WTC11 (cell line): ENCODE results near the gene KAZALD1. TPM values are rescaled to one million over a fixed set of nuclear protein-coding genes. Genes with fewer than 3 reads are reported as not detected.

Source experiments
- ATAC-seq: fragments of 200-7000 bp; cut with Tn5 transposase; 2 replicates; pipeline ENCODE4 v1.10.0; 2021; ENCODE audit warnings: mild to moderate bottlenecking, moderate library complexity
- CTCF ChIA-PET: fragments of 300-600 bp; sonication (Branson Sonifier 250); formaldehyde crosslinking; loops from one replicate; lab custom pipeline; 2021; ENCODE audit warnings: antibody characterized with exemption; lab: Charles Lee
- POLR2A ChIA-PET: fragments of 350-600 bp; sonication (Branson Sonifier 250); formaldehyde crosslinking; loops from one replicate; lab custom pipeline; 2021; ENCODE audit warnings: antibody characterized with exemption; lab: Charles Lee
- DNase-seq: peaks from one replicate; pipeline ENCODE4 v3.0.0; 2021; ENCODE audit warnings: low spot score
- H3K27ac Mint-ChIP-seq: 2 replicates; pipeline ENCODE4 v1.8.0; 2021; ENCODE audit warnings: mixed read lengths
- H3K27me3 Mint-ChIP-seq: 2 replicates; pipeline ENCODE4 v1.8.0; 2021; ENCODE audit warnings: low read depth, mild to moderate bottlenecking, moderate library complexity, mixed read lengths
- H3K36me3 Mint-ChIP-seq: 2 replicates; pipeline ENCODE4 v1.8.0; 2021; ENCODE audit warnings: mixed read lengths
- H3K4me1 Mint-ChIP-seq: 2 replicates; pipeline ENCODE4 v1.8.0; 2022; ENCODE audit warnings: mixed read lengths
- H3K4me3 Mint-ChIP-seq: 2 replicates; pipeline ENCODE4 v1.8.0; 2021; ENCODE audit warnings: mild to moderate bottlenecking, moderate library complexity, mixed read lengths
- H3K9me3 Mint-ChIP-seq: 2 replicates; pipeline ENCODE4 v1.8.0; 2021; ENCODE audit warnings: mixed read lengths
- ATF1 ChIP-seq: sonication (generic); formaldehyde crosslinking; IDR thresholded peaks from 2 replicates; pipeline ENCODE4 v1.8.1; 2023; ENCODE audit warnings: mild to moderate bottlenecking, moderate library complexity, missing genetic modification reagents
- CBFB ChIP-seq: sonication (generic); formaldehyde crosslinking; IDR thresholded peaks from 2 replicates; pipeline ENCODE4 v1.8.1; 2022; ENCODE audit warnings: mild to moderate bottlenecking, low read depth, missing genetic modification reagents
- ETV6 ChIP-seq: sonication (generic); formaldehyde crosslinking; IDR thresholded peaks from 2 replicates; pipeline ENCODE4 v1.8.1; 2022; ENCODE audit warnings: mild to moderate bottlenecking, missing genetic modification reagents
- GABPB1 ChIP-seq: sonication (generic); formaldehyde crosslinking; IDR thresholded peaks from 2 replicates; pipeline ENCODE4 v1.8.1; 2023; ENCODE audit warnings: mild to moderate bottlenecking, missing genetic modification reagents
- GTF2I ChIP-seq: fragments of 250-450 bp; sonication (Bioruptor Pico); conservative IDR thresholded peaks from 2 replicates; pipeline ENCODE4 v1.4.0; 2021; ENCODE audit warnings: mild to moderate bottlenecking
- HMGA2 ChIP-seq: fragments of 250-450 bp; sonication (Bioruptor Pico); IDR thresholded peaks from 2 replicates; pipeline ENCODE4 v1.4.0; 2021; ENCODE audit warnings: mild to moderate bottlenecking, moderate library complexity
- JAZF1 ChIP-seq: fragments of 250-450 bp; sonication (Bioruptor Pico); IDR thresholded peaks from 2 replicates; pipeline ENCODE4 v1.9.0; 2021; ENCODE audit warnings: moderate library complexity, mild to moderate bottlenecking, inconsistent platforms
- KAT7 ChIP-seq: sonication (generic); formaldehyde crosslinking; IDR thresholded peaks from 2 replicates; pipeline ENCODE4 v1.8.1; 2023; ENCODE audit warnings: missing genetic modification reagents, mild to moderate bottlenecking, borderline replicate concordance
- NFE2L1 ChIP-seq: sonication (generic); formaldehyde crosslinking; IDR thresholded peaks from 2 replicates; pipeline ENCODE4 v1.8.1; 2023; ENCODE audit warnings: missing genetic modification reagents
- PRRX2 ChIP-seq: fragments of 250-450 bp; sonication (Bioruptor Pico); IDR thresholded peaks from 2 replicates; pipeline ENCODE4 v1.8.0; 2021; ENCODE audit warnings: mild to moderate bottlenecking
- SOX15 ChIP-seq: fragments of 250-450 bp; sonication (Bioruptor Pico); IDR thresholded peaks from 2 replicates; pipeline ENCODE4 v1.9.0; 2021; ENCODE audit warnings: mild to moderate bottlenecking
- TCF7 ChIP-seq: sonication (generic); formaldehyde crosslinking; IDR thresholded peaks from 2 replicates; pipeline ENCODE4 v1.8.0; 2022; ENCODE audit warnings: mild to moderate bottlenecking, low read depth, missing genetic modification reagents, moderate library complexity
- TP53 ChIP-seq: sonication (generic); formaldehyde crosslinking; IDR thresholded peaks from 2 replicates; pipeline ENCODE4 v1.8.1; 2023; ENCODE audit warnings: mild to moderate bottlenecking, missing genetic modification reagents
- ZNF138 ChIP-seq: sonication (generic); formaldehyde crosslinking; conservative IDR thresholded peaks from 2 replicates; pipeline ENCODE4 v1.8.1; 2022; ENCODE audit warnings: mild to moderate bottlenecking, moderate library complexity, missing genetic modification reagents
- ZNF219 ChIP-seq: sonication (generic); formaldehyde crosslinking; IDR thresholded peaks from 2 replicates; pipeline ENCODE4 v1.8.0; 2023; ENCODE audit warnings: missing genetic modification reagents, mild to moderate bottlenecking, borderline replicate concordance
- ZNF423 ChIP-seq: fragments of 250-450 bp; sonication (Bioruptor Pico); IDR thresholded peaks from 2 replicates; pipeline ENCODE4 v2.1.2; 2022; ENCODE audit warnings: mild to moderate bottlenecking, moderate library complexity
- total RNA-seq: library from RNA; stranded (reverse); gene quantifications from 3 replicates; pipeline ENCODE4 v1.2.3, GENCODE V29; 2021
- TF ChIP-seq, protein P1 (sequence below): sonication (generic); formaldehyde crosslinking; IDR thresholded peaks from 2 replicates; pipeline ENCODE4 v1.8.0; 2023; ENCODE audit warnings: missing genetic modification reagents, mild to moderate bottlenecking, borderline replicate concordance
- TF ChIP-seq, protein P2 (sequence below): sonication (generic); formaldehyde crosslinking; IDR thresholded peaks from 2 replicates; pipeline ENCODE4 v1.8.1; 2023; ENCODE audit warnings: mild to moderate bottlenecking, missing genetic modification reagents
- TF ChIP-seq, protein P3 (sequence below): fragments of 200-600 bp; IDR thresholded peaks from 2 replicates; pipeline ENCODE4 v1.8.0; 2022; ENCODE audit warnings: antibody characterized with exemption
- TF ChIP-seq, protein P4 (sequence below): sonication (generic); formaldehyde crosslinking; IDR thresholded peaks from 2 replicates; pipeline ENCODE4 v1.8.1; 2023; ENCODE audit warnings: mild to moderate bottlenecking, moderate library complexity, missing genetic modification reagents
- TF ChIP-seq, protein P5 (sequence below): fragments of 250-450 bp; sonication (Bioruptor Pico); IDR thresholded peaks from 2 replicates; pipeline ENCODE4 v1.9.0; 2021; ENCODE audit warnings: moderate library complexity, mild to moderate bottlenecking, inconsistent platforms, borderline replicate concordance
- TF ChIP-seq, protein P6 (sequence below): sonication (generic); formaldehyde crosslinking; IDR thresholded peaks from 2 replicates; pipeline ENCODE4 v1.8.0; 2022; ENCODE audit warnings: mild to moderate bottlenecking, missing genetic modification reagents
- TF ChIP-seq, protein P7 (sequence below): sonication (generic); formaldehyde crosslinking; IDR thresholded peaks from 2 replicates; pipeline ENCODE4 v1.8.1; 2022; ENCODE audit warnings: mild to moderate bottlenecking, moderate library complexity, missing genetic modification reagents
- TF ChIP-seq, protein P8 (sequence below): sonication (generic); formaldehyde crosslinking; IDR thresholded peaks from 2 replicates; pipeline ENCODE4 v1.8.1; 2023; ENCODE audit warnings: mild to moderate bottlenecking, missing genetic modification reagents, moderate library complexity

Gene KAZALD1
- total RNA-seq, 1 experiment from 2014 or later = 19.2 TPM

DNA sequence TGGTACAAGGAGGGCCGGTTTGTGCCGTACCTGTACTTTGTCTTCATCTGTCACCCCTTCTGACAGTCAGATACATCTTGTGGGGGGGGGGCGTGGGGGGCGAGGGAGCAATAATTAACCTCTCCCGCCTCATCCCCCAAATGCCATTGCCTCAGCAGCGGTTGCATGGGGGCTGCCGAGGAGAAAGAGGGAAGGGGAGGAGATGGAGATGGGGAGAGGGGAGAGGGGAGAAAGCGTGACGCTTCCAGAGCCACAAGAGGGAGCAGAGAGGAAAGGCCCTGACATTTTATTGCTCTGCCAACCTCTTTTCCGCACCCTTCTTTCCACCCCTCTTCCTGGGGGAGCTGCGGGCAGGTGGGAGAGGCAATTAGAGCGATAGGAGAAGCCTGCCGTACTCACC, 11.8 kb downstream of the KAZALD1 start (continued):
- TF ChIP-seq ETV6 (CRISPR knock-in tag) (no peak), JAZF1 (CRISPR knock-in tag) (no peak), GABPB1 (CRISPR knock-in tag) (no peak), CBFB (no peak), ZNF219 (CRISPR knock-in tag) (no peak)
- TF ChIP-seq, protein P1, sequence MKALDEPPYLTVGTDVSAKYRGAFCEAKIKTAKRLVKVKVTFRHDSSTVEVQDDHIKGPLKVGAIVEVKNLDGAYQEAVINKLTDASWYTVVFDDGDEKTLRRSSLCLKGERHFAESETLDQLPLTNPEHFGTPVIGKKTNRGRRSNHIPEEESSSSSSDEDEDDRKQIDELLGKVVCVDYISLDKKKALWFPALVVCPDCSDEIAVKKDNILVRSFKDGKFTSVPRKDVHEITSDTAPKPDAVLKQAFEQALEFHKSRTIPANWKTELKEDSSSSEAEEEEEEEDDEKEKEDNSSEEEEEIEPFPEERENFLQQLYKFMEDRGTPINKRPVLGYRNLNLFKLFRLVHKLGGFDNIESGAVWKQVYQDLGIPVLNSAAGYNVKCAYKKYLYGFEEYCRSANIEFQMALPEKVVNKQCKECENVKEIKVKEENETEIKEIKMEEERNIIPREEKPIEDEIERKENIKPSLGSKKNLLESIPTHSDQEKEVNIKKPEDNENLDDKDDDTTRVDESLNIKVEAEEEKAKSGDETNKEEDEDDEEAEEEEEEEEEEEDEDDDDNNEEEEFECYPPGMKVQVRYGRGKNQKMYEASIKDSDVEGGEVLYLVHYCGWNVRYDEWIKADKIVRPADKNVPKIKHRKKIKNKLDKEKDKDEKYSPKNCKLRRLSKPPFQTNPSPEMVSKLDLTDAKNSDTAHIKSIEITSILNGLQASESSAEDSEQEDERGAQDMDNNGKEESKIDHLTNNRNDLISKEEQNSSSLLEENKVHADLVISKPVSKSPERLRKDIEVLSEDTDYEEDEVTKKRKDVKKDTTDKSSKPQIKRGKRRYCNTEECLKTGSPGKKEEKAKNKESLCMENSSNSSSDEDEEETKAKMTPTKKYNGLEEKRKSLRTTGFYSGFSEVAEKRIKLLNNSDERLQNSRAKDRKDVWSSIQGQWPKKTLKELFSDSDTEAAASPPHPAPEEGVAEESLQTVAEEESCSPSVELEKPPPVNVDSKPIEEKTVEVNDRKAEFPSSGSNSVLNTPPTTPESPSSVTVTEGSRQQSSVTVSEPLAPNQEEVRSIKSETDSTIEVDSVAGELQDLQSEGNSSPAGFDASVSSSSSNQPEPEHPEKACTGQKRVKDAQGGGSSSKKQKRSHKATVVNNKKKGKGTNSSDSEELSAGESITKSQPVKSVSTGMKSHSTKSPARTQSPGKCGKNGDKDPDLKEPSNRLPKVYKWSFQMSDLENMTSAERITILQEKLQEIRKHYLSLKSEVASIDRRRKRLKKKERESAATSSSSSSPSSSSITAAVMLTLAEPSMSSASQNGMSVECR (CRISPR knock-in tag) = no peak
- TF ChIP-seq, protein P2, sequence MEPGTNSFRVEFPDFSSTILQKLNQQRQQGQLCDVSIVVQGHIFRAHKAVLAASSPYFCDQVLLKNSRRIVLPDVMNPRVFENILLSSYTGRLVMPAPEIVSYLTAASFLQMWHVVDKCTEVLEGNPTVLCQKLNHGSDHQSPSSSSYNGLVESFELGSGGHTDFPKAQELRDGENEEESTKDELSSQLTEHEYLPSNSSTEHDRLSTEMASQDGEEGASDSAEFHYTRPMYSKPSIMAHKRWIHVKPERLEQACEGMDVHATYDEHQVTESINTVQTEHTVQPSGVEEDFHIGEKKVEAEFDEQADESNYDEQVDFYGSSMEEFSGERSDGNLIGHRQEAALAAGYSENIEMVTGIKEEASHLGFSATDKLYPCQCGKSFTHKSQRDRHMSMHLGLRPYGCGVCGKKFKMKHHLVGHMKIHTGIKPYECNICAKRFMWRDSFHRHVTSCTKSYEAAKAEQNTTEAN (CRISPR knock-in tag) = no peak

DNA sequence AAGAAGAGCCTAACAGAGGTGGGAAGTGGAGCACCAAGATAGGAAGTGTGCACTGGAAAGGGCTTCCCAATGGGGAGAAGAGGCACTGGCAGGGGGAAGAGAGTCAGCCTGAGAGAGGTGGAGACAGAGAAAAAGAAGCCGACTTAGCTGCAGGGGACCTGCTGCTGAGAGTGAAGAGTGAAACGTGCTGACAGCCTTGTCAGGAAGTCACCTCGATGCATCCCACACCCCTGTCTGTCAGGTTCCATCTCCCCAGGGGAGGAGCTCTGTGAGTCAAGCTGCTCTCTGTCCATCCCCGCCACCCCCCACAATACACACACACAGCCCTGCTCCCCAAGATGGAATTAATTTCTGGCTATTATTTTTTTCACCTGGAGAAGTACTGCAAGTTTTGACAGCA, 14.0 kb downstream of the KAZALD1 start:
- H3K4me3 Mint-ChIP-seq = no peak overlapping the region
- H3K4me1 Mint-ChIP-seq = peaks cover 41% of the 10 kb centered on the region
- TF ChIP-seq GTF2I (CRISPR knock-in tag) = no peak
- TF ChIP-seq TP53 = no peak
- TF ChIP-seq ETV6 (CRISPR knock-in tag) = no peak
- TF ChIP-seq NFE2L1 (CRISPR knock-in tag) = no peak
- TF ChIP-seq, protein P3, sequence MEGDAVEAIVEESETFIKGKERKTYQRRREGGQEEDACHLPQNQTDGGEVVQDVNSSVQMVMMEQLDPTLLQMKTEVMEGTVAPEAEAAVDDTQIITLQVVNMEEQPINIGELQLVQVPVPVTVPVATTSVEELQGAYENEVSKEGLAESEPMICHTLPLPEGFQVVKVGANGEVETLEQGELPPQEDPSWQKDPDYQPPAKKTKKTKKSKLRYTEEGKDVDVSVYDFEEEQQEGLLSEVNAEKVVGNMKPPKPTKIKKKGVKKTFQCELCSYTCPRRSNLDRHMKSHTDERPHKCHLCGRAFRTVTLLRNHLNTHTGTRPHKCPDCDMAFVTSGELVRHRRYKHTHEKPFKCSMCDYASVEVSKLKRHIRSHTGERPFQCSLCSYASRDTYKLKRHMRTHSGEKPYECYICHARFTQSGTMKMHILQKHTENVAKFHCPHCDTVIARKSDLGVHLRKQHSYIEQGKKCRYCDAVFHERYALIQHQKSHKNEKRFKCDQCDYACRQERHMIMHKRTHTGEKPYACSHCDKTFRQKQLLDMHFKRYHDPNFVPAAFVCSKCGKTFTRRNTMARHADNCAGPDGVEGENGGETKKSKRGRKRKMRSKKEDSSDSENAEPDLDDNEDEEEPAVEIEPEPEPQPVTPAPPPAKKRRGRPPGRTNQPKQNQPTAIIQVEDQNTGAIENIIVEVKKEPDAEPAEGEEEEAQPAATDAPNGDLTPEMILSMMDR = no peak
- TF ChIP-seq, protein P4, sequence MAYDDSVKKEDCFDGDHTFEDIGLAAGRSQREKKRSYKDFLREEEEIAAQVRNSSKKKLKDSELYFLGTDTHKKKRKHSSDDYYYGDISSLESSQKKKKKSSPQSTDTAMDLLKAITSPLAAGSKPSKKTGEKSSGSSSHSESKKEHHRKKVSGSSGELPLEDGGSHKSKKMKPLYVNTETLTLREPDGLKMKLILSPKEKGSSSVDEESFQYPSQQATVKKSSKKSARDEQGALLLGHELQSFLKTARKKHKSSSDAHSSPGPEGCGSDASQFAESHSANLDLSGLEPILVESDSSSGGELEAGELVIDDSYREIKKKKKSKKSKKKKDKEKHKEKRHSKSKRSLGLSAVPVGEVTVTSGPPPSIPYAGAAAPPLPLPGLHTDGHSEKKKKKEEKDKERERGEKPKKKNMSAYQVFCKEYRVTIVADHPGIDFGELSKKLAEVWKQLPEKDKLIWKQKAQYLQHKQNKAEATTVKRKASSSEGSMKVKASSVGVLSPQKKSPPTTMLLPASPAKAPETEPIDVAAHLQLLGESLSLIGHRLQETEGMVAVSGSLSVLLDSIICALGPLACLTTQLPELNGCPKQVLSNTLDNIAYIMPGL (CRISPR knock-in tag) = no peak
- TF ChIP-seq HMGA2 (CRISPR knock-in tag) = no peak
- TF ChIP-seq, protein P5, sequence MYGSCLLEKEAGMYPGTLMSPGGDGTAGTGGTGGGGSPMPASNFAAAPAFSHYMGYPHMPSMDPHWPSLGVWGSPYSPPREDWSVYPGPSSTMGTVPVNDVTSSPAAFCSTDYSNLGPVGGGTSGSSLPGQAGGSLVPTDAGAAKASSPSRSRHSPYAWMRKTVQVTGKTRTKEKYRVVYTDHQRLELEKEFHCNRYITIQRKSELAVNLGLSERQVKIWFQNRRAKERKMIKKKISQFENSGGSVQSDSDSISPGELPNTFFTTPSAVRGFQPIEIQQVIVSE (CRISPR knock-in tag) = no peak
- no peak for TF ChIP-seq KAT7 (CRISPR knock-in tag)
- TF ChIP-seq ATF1 (CRISPR knock-in tag) = no peak
- TF ChIP-seq, protein P6, sequence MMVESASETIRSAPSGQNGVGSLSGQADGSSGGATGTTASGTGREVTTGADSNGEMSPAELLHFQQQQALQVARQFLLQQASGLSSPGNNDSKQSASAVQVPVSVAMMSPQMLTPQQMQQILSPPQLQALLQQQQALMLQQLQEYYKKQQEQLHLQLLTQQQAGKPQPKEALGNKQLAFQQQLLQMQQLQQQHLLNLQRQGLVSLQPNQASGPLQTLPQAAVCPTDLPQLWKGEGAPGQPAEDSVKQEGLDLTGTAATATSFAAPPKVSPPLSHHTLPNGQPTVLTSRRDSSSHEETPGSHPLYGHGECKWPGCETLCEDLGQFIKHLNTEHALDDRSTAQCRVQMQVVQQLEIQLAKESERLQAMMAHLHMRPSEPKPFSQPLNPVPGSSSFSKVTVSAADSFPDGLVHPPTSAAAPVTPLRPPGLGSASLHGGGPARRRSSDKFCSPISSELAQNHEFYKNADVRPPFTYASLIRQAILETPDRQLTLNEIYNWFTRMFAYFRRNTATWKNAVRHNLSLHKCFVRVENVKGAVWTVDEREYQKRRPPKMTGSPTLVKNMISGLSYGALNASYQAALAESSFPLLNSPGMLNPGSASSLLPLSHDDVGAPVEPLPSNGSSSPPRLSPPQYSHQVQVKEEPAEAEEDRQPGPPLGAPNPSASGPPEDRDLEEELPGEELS (CRISPR knock-in tag) = no peak
- no peak for TF ChIP-seq SOX15 (CRISPR knock-in tag)
- TF ChIP-seq PRRX2 (CRISPR knock-in tag) = no peak
- TF ChIP-seq, protein P7, sequence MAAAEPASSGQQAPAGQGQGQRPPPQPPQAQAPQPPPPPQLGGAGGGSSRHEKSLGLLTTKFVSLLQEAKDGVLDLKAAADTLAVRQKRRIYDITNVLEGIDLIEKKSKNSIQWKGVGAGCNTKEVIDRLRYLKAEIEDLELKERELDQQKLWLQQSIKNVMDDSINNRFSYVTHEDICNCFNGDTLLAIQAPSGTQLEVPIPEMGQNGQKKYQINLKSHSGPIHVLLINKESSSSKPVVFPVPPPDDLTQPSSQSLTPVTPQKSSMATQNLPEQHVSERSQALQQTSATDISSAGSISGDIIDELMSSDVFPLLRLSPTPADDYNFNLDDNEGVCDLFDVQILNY = no peak
- TF ChIP-seq, protein P8, sequence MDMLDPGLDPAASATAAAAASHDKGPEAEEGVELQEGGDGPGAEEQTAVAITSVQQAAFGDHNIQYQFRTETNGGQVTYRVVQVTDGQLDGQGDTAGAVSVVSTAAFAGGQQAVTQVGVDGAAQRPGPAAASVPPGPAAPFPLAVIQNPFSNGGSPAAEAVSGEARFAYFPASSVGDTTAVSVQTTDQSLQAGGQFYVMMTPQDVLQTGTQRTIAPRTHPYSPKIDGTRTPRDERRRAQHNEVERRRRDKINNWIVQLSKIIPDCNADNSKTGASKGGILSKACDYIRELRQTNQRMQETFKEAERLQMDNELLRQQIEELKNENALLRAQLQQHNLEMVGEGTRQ = no peak
- no peak for TF ChIP-seq TCF7 (CRISPR knock-in tag)
- no peak for TF ChIP-seq ZNF138 (CRISPR knock-in tag)
- TF ChIP-seq ZNF423 (CRISPR knock-in tag) = no peak
- ChIA-PET CTCF (interaction anchor here (0.8 to 5.5 kb wide), 10 partner anchors 19 to 557 kb away, joined by 3 to 84 read pairs (median 4); no protein-coding TSS in a partner anchor), POLR2A (interaction anchor here (0.6 to 1.0 kb wide), 2 partner anchors 24 to 35 kb away, joined by 4 to 9 read pairs; no protein-coding TSS in a partner anchor)
- DNase-seq (no peak), ATAC-seq (no peak)
- no peaks in the 10 kb centered on the region for H3K9me3 Mint-ChIP-seq
- no peaks in the 10 kb centered on the region for H3K36me3 Mint-ChIP-seq
- peaks cover 79% of the 10 kb centered on the region for H3K27me3 Mint-ChIP-seq
- no peak overlapping the region for H3K27ac Mint-ChIP-seq
